ENCODE measurements around the gene EIF4E1B. TPM values are rescaled to one million over a fixed set of nuclear protein-coding genes. Genes with fewer than 3 reads are reported as not detected.

The EIF4E1B gene
- total RNA-seq, 3 donors from 2014 or later, result 1.6 TPM; not detected in 2

DNA sequence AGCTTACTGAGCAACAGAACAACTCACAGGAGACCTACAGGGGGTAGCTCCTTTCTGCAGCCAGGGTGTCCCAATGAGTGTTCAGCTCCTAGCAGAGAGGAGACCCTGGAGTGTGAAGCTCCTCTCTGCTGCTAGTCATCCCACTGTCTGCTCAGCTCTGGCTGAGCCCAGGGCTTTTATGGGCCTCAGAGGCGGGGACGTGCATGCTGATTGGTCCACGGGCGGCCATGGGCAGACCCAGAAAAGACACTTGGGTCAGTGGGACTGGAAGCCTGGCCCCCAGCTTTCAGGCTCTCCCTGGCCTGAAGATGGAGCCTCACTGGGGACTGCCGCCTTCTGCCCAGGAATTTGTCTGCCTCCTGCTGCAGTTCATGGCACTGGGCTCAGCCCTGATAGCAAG lies 57.4 kb downstream of the EIF4E1B start:
- no peak for DNase-seq (ENCODE audit: low spot score in 2 of 2)
- H3K27ac ChIP-seq, result no peak overlapping the region
- TF ChIP-seq POLR2AphosphoS5 (IDR thresholded peaks at IDR 0.05), result no peak
- TF ChIP-seq POLR2A (IDR thresholded peaks at IDR 0.05), result no peak
- TF ChIP-seq, protein P1, sequence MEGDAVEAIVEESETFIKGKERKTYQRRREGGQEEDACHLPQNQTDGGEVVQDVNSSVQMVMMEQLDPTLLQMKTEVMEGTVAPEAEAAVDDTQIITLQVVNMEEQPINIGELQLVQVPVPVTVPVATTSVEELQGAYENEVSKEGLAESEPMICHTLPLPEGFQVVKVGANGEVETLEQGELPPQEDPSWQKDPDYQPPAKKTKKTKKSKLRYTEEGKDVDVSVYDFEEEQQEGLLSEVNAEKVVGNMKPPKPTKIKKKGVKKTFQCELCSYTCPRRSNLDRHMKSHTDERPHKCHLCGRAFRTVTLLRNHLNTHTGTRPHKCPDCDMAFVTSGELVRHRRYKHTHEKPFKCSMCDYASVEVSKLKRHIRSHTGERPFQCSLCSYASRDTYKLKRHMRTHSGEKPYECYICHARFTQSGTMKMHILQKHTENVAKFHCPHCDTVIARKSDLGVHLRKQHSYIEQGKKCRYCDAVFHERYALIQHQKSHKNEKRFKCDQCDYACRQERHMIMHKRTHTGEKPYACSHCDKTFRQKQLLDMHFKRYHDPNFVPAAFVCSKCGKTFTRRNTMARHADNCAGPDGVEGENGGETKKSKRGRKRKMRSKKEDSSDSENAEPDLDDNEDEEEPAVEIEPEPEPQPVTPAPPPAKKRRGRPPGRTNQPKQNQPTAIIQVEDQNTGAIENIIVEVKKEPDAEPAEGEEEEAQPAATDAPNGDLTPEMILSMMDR (IDR thresholded peaks at IDR 0.05), result no peak
- intact Hi-C loops (cut with DNase I; ENCODE audit: low total_unique reads), result no loop called here
- no peaks in the 10 kb centered on the region for H3K36me3 ChIP-seq
- no peaks in the 10 kb centered on the region for H3K4me1 ChIP-seq
- peaks cover 5 to 16% of the 10 kb centered on the region in 2 donors for H3K9me3 ChIP-seq
- no peak overlapping the region for H3K4me3 ChIP-seq
- peaks cover 0 to 18% of the 10 kb centered on the region in 2 donors for H3K27me3 ChIP-seq

DNA sequence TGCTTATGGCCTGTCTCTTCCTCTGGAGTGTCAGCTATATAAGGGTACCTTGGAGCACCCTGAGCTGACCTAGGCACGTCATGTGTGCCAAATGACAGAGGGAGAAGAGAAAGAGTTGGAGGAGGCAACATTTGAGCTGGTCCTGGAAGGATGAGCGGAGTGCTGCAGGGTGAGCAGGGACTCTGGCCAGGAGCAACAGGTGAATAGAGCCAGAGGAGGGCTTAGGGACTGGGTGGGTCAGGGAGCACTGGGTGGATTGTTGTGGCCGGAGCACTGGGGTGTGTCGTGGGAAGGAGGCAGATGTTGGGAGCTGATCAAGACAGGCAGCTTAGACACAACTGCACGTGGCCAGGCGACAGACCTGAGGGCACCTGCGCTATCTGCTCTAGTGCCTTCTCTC lies 60.4 kb downstream of the EIF4E1B start:
- no peak overlapping the region for H3K4me3 ChIP-seq
- no peak overlapping the region for H3K27ac ChIP-seq
- H3K9me3 ChIP-seq, result peaks cover 0 to 10% of the 10 kb centered on the region in 2 donors
- intact Hi-C loops (cut with DNase I; ENCODE audit: low total_unique reads), result no loop called here
- TF ChIP-seq POLR2AphosphoS5 (IDR thresholded peaks at IDR 0.05), result no peak
- TF ChIP-seq, protein P1 (IDR thresholded peaks at IDR 0.05), result no peak
- TF ChIP-seq POLR2A (IDR thresholded peaks at IDR 0.05), result no peak
- DNase-seq (ENCODE audit: low spot score in 2 of 2), result no peak
- no peaks in the 10 kb centered on the region for H3K36me3 ChIP-seq
- H3K4me1 ChIP-seq, result peaks cover 0 to 3% of the 10 kb centered on the region in 2 donors
- H3K27me3 ChIP-seq, result peaks cover 0 to 40% of the 10 kb centered on the region in 2 donors

DNA sequence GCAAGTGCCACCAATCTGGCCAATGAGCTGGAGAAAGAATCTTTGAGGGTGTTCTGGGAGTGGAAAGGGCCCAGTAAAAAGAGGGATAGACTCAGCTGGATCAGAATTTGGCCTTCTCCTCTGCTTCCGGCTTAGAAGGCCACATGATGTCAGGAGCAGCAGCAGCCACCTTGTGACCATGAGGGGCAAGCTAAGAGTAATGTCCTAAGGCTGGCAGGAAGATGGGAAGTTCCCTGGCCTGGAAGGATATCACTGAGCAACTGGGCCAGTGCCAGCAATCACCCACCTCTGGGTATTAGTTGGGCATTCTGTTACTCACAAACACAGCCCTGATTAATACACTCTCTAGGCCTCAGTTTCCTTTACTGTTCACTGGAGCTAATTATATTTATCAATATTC lies 61.0 kb downstream of the EIF4E1B start:
- intact Hi-C loops (cut with DNase I; ENCODE audit: low total_unique reads), result no loop called here
- H3K27ac ChIP-seq, result no peak overlapping the region
- no peaks in the 10 kb centered on the region for H3K36me3 ChIP-seq
- peaks cover 0 to 3% of the 10 kb centered on the region in 2 donors for H3K4me1 ChIP-seq
- no peak overlapping the region for H3K4me3 ChIP-seq
- peaks cover 0 to 46% of the 10 kb centered on the region in 2 donors for H3K27me3 ChIP-seq
- TF ChIP-seq POLR2A (IDR thresholded peaks at IDR 0.05) (no peak), POLR2AphosphoS5 (IDR thresholded peaks at IDR 0.05) (no peak)
- TF ChIP-seq, protein P1 (IDR thresholded peaks at IDR 0.05), result no peak
- no peak for DNase-seq (ENCODE audit: low spot score in 2 of 2)
- H3K9me3 ChIP-seq, result peaks cover 0 to 10% of the 10 kb centered on the region in 2 donors

DNA sequence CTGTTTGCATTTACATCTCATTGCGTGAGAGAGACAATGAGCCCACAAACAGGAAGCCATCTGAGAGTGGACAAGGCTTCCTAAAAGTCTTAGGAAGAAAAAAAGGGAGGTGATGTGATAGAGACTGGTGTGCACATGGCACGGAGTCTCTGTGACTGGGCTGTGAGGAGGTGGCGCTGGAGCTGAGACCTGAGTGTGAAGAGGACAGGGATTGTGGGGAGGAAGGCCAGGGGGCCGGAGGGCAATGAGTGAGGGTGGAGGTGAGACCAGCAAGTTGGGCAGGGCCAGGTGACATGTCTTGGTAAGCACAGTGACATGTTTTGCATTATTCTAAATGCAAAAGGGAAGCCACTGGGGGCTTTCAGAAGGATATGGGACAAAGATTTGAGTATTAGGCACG lies 61.9 kb downstream of the EIF4E1B start:
- peaks cover 0 to 3% of the 10 kb centered on the region in 2 donors for H3K4me1 ChIP-seq
- H3K27me3 ChIP-seq, result peaks cover 0 to 54% of the 10 kb centered on the region in 2 donors
- no peak for DNase-seq (ENCODE audit: low spot score in 2 of 2)
- peaks cover 0 to 10% of the 10 kb centered on the region in 2 donors for H3K9me3 ChIP-seq
- intact Hi-C loops (cut with DNase I; ENCODE audit: low total_unique reads), result no loop called here
- no peak for TF ChIP-seq POLR2AphosphoS5 (IDR thresholded peaks at IDR 0.05)
- TF ChIP-seq, protein P1 (IDR thresholded peaks at IDR 0.05), result no peak
- no peak for TF ChIP-seq POLR2A (IDR thresholded peaks at IDR 0.05)
- no peak overlapping the region for H3K4me3 ChIP-seq
- no peaks in the 10 kb centered on the region for H3K36me3 ChIP-seq
- peak overlapping the region in 1 of 2 donors; percentile 12 for H3K27ac ChIP-seq

DNA sequence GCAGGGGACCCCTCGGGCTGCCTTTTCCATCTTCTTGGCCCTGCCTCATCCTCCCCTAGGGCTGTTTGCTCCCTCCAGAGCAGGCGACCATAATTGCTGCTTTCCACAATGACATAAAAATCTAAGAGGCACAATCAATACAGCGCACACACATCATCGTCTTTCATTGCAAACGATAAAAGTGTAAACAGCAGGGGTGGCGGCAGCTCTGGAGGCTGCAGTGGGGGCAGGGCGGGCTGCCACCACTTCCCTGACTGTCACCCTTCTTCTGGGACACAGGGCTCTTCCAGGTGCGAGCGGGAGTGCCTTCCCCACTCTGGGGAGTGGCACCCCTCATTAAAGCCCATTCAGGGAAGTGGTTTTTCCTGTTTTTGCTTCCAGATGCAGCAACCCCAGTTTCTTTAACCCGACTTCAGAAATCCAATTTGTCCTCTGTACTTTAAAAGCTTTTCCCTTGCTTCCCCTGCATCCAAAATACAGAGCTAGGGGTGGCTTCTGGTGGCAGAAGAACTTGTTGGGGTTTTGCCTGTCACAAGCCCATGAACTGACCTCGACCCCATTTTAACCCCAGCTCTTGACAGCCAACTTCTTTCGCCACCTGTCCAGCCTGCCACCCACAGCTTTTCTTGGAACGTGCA lies 62.5 kb downstream of the EIF4E1B start:
- Histone ChIP-seq H3K27me3 (peaks cover 0 to 57% of the 10 kb centered on the region in 2 donors), H3K36me3 (no peaks in the 10 kb centered on the region), H3K9me3 (peaks cover 0 to 5% of the 10 kb centered on the region in 2 donors), H3K4me1 (peaks cover 0 to 3% of the 10 kb centered on the region in 2 donors), H3K27ac (peak overlapping the region in 1 of 2 donors; percentile 12), H3K4me3 (peak overlapping the region in 1 of 3 donors; percentile 39)
- intact Hi-C loops (cut with DNase I; ENCODE audit: low total_unique reads), result no loop called here
- peak in 1 of 2 donors; percentile 25 for DNase-seq (ENCODE audit: low spot score in 2 of 2)
- TF ChIP-seq, protein P1 (IDR thresholded peaks at IDR 0.05), result no peak
- TF ChIP-seq POLR2A (IDR thresholded peaks at IDR 0.05), result no peak
- no peak for TF ChIP-seq POLR2AphosphoS5 (IDR thresholded peaks at IDR 0.05)

All from breast epithelium (tissue), 4 donors.